SK-N-SH treated with all-trans-retinoic acid at 6 μM for 48 hours (cell line): Measurements from ENCODE around the gene ZBTB22.

Source experiments
- ATAC-seq: fragments of 200-7000 bp; cut with Tn5 transposase; 3 replicates; pipeline ENCODE4 v1.9.1; 2020; ENCODE audit warnings: mild to moderate bottlenecking, moderate library complexity
- ARNTL ChIP-seq: fragments of 450-650 bp; formaldehyde crosslinking; IDR thresholded peaks from 2 replicates; pipeline ENCODE4 v1.5.0; 2020; ENCODE audit warnings: low read depth, mild to moderate bottlenecking, moderate library complexity, borderline replicate concordance
- BACH2 ChIP-seq: fragments of 250-450 bp; sonication (Bioruptor Pico); IDR thresholded peaks from 2 replicates; pipeline ENCODE4 v1.9.0; 2021; ENCODE audit warnings: mild to moderate bottlenecking, borderline replicate concordance
- CREB5 ChIP-seq: fragments of 250-450 bp; sonication (Bioruptor Pico); IDR thresholded peaks from 2 replicates; pipeline ENCODE4 v1.5.1; 2020; ENCODE audit warnings: low read depth, mild to moderate bottlenecking, moderate library complexity
- CSDC2 ChIP-seq: fragments of 250-450 bp; sonication (Bioruptor Pico); IDR thresholded peaks from 2 replicates; pipeline ENCODE4 v1.5.0; 2020; ENCODE audit warnings: mild to moderate bottlenecking, moderate library complexity
- CSRNP3 ChIP-seq: fragments of 250-450 bp; sonication (Bioruptor Pico); IDR thresholded peaks from 2 replicates; pipeline ENCODE4 v1.5.1; 2021; ENCODE audit warnings: mild to moderate bottlenecking, moderate library complexity
- ESRRG ChIP-seq: fragments of 250-450 bp; sonication (Bioruptor Pico); IDR thresholded peaks from 2 replicates; pipeline ENCODE4 v1.6.1; 2021; ENCODE audit warnings: mild to moderate bottlenecking
- GLIS3 ChIP-seq: fragments of 250-450 bp; sonication (Bioruptor Pico); IDR thresholded peaks from 2 replicates; pipeline ENCODE4 v1.5.0; 2020; ENCODE audit warnings: mild to moderate bottlenecking, moderate library complexity
- ISL1 ChIP-seq: fragments of 250-450 bp; sonication (Bioruptor Pico); IDR thresholded peaks from 2 replicates; pipeline ENCODE4 v2.1.2; 2022; ENCODE audit warnings: mild to moderate bottlenecking, moderate library complexity
- PATZ1 ChIP-seq: fragments of 250-450 bp; sonication (Bioruptor Pico); IDR thresholded peaks from 2 replicates; pipeline ENCODE4 v1.8.0; 2020; ENCODE audit warnings: mild to moderate bottlenecking, moderate library complexity, borderline replicate concordance
- POU6F1 ChIP-seq: fragments of 250-450 bp; sonication (Bioruptor Pico); IDR thresholded peaks from 2 replicates; pipeline ENCODE4 v1.8.0; 2021; ENCODE audit warnings: low read depth, mild to moderate bottlenecking, moderate library complexity, borderline replicate concordance
- PPARA ChIP-seq: fragments of 250-450 bp; sonication (Bioruptor Pico); IDR thresholded peaks from 2 replicates; pipeline ENCODE4 v1.5.0; 2020; ENCODE audit warnings: mild to moderate bottlenecking, borderline replicate concordance
- RARB ChIP-seq: fragments of 250-450 bp; sonication (Bioruptor Pico); IDR thresholded peaks from 2 replicates; pipeline ENCODE4 v1.8.0; 2021; ENCODE audit warnings: mild to moderate bottlenecking, moderate library complexity
- SNAI2 ChIP-seq: fragments of 250-450 bp; sonication (Bioruptor Pico); IDR thresholded peaks from 2 replicates; pipeline ENCODE4 v1.5.0; 2020; ENCODE audit warnings: mild to moderate bottlenecking, moderate library complexity
- TCF4 ChIP-seq: fragments of 250-450 bp; sonication (Bioruptor Pico); IDR thresholded peaks from 2 replicates; pipeline ENCODE4 v1.8.0; 2021; ENCODE audit warnings: mild to moderate bottlenecking, moderate library complexity, borderline replicate concordance
- TOX ChIP-seq: fragments of 250-450 bp; sonication (Bioruptor Pico); IDR thresholded peaks from 2 replicates; pipeline ENCODE4 v1.8.0; 2021; ENCODE audit warnings: mild to moderate bottlenecking, moderate library complexity, borderline replicate concordance
- ZC3H10 ChIP-seq: fragments of 250-450 bp; sonication (Bioruptor Pico); IDR thresholded peaks from 2 replicates; pipeline ENCODE4 v1.5.1; 2021; ENCODE audit warnings: mild to moderate bottlenecking, moderate library complexity
- ZFP3 ChIP-seq: fragments of 250-450 bp; sonication (Bioruptor Pico); IDR thresholded peaks from 2 replicates; pipeline ENCODE4 v1.5.0; 2020; ENCODE audit warnings: mild to moderate bottlenecking, moderate library complexity
- ZFP30 ChIP-seq: fragments of 450-650 bp; formaldehyde crosslinking; IDR thresholded peaks from 2 replicates; pipeline ENCODE4 v1.5.0; 2022; ENCODE audit warnings: mild to moderate bottlenecking, moderate library complexity
- ZNF565 ChIP-seq: fragments of 450-650 bp; formaldehyde crosslinking; conservative IDR thresholded peaks from 2 replicates; pipeline ENCODE4 v1.5.0; 2020; ENCODE audit warnings: low read depth, mild to moderate bottlenecking, moderate library complexity
- ZNF70 ChIP-seq: fragments of 450-650 bp; formaldehyde crosslinking; IDR thresholded peaks from 2 replicates; pipeline ENCODE4 v1.5.0; 2020; ENCODE audit warnings: mild to moderate bottlenecking, moderate library complexity
- ZNF8 ChIP-seq: fragments of 450-650 bp; formaldehyde crosslinking; IDR thresholded peaks from 2 replicates; pipeline ENCODE4 v1.5.0; 2020; ENCODE audit warnings: mild to moderate bottlenecking, moderate library complexity
- TF ChIP-seq, protein P1 (sequence below): fragments of 250-450 bp; sonication (Bioruptor Pico); IDR thresholded peaks from 2 replicates; pipeline ENCODE4 v1.5.0; 2020; ENCODE audit warnings: mild to moderate bottlenecking, moderate library complexity

Gene ZBTB22

GRCh38 chr6:33278392-33278741 is 39.2 kb downstream of the ZBTB22 start:
- ATAC-seq, result no peak; the same call in none of the 3 replicates
- TF ChIP-seq ZFP3 (CRISPR knock-in tag) (no peak), TOX (CRISPR knock-in tag) (no peak), PATZ1 (CRISPR knock-in tag) (no peak), SNAI2 (CRISPR knock-in tag) (no peak), ARNTL (CRISPR knock-in tag) (no peak), ESRRG (CRISPR knock-in tag) (no peak)

- TF ChIP-seq PATZ1 (CRISPR knock-in tag) (no peak), RARB (CRISPR knock-in tag) (no peak), TCF4 (CRISPR knock-in tag) (no peak), ESRRG (CRISPR knock-in tag) (no peak), ZNF8 (CRISPR knock-in tag) (no peak), POU6F1 (CRISPR knock-in tag) (no peak), SNAI2 (CRISPR knock-in tag) (no peak), CSDC2 (CRISPR knock-in tag) (no peak), ISL1 (CRISPR knock-in tag) (no peak), ZNF70 (CRISPR knock-in tag) (no peak), ZC3H10 (no peak), PPARA (no peak)
- ATAC-seq, result peak; percentile 15
Measured at GRCh38 chr6:33277663-33278391, 39.7 kb downstream of the ZBTB22 start.

- ATAC-seq, result peak; percentile 60
- peak; percentile 74; the same call in 1 of the 2 replicates for TF ChIP-seq ESRRG (CRISPR knock-in tag)
- peak; percentile 21; the same call in 1 of the 2 replicates for TF ChIP-seq ZNF8 (CRISPR knock-in tag)
- TF ChIP-seq ZFP30, result peak; percentile 60; the same call in 1 of the 2 replicates
- TF ChIP-seq PATZ1 (CRISPR knock-in tag), result peak; percentile 85
- 0 out of 2 replicates have a peak, but pooled peaks have one; percentile 43 for TF ChIP-seq ZNF565 (CRISPR knock-in tag)
- no peak for TF ChIP-seq ARNTL (CRISPR knock-in tag)
- TF ChIP-seq, protein P1, sequence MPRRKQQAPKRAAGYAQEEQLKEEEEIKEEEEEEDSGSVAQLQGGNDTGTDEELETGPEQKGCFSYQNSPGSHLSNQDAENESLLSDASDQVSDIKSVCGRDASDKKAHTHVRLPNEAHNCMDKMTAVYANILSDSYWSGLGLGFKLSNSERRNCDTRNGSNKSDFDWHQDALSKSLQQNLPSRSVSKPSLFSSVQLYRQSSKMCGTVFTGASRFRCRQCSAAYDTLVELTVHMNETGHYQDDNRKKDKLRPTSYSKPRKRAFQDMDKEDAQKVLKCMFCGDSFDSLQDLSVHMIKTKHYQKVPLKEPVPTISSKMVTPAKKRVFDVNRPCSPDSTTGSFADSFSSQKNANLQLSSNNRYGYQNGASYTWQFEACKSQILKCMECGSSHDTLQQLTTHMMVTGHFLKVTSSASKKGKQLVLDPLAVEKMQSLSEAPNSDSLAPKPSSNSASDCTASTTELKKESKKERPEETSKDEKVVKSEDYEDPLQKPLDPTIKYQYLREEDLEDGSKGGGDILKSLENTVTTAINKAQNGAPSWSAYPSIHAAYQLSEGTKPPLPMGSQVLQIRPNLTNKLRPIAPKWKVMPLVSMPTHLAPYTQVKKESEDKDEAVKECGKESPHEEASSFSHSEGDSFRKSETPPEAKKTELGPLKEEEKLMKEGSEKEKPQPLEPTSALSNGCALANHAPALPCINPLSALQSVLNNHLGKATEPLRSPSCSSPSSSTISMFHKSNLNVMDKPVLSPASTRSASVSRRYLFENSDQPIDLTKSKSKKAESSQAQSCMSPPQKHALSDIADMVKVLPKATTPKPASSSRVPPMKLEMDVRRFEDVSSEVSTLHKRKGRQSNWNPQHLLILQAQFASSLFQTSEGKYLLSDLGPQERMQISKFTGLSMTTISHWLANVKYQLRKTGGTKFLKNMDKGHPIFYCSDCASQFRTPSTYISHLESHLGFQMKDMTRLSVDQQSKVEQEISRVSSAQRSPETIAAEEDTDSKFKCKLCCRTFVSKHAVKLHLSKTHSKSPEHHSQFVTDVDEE (CRISPR knock-in tag), result peak; percentile 55; the same call in 1 of the 2 replicates
- no peak for TF ChIP-seq BACH2 (CRISPR knock-in tag)
- 0 out of 2 replicates have a peak, but pooled peaks have one; percentile 55 for TF ChIP-seq RARB (CRISPR knock-in tag)
- TF ChIP-seq CSRNP3, result peak; percentile 59; the same call in 1 of the 2 replicates
- no peak; the same call in 1 of the 2 replicates for TF ChIP-seq CREB5 (CRISPR knock-in tag)
- no peak for TF ChIP-seq SNAI2 (CRISPR knock-in tag)
- 0 out of 2 replicates have a peak, but pooled peaks have one; percentile 53 for TF ChIP-seq CSDC2 (CRISPR knock-in tag)
- peak; percentile 92 for TF ChIP-seq ZC3H10
- TF ChIP-seq ZFP3 (CRISPR knock-in tag), result peak; percentile 69
- peak; percentile 87 for TF ChIP-seq GLIS3
Measured at GRCh38 chr6:33276864-33277662, 40.5 kb downstream of the ZBTB22 start, which contains the start of gene B3GALT4. B3GALT4 (plus strand) TSS chr6:33277123; CDS start chr6:33277420, 297 bp downstream.
